ENCODE results near the gene NPBWR2.

- TF ChIP-seq POLR2AphosphoS5 (IDR thresholded peaks at IDR 0.05; ENCODE audit: low read depth, low read length): no peak
- no peak for TF ChIP-seq SIN3A (IDR thresholded peaks at IDR 0.05; ENCODE audit: borderline replicate concordance, insufficient read depth, low read length)
- TF ChIP-seq TAF1 (IDR thresholded peaks at IDR 0.05; ENCODE audit: borderline replicate concordance, insufficient read depth, low read length): no peak
- no peak for TF ChIP-seq FOXP2 (optimal IDR thresholded peaks at IDR 0.05; ENCODE audit: borderline replicate concordance, extremely low read depth, extremely low read length, insufficient read depth)
Observed at GRCh38 chr20:64084685-64085152, 22.6 kb downstream of the NPBWR2 start.
